Loucy (cell line): ENCODE data around the gene RRM1.

Source experiments
- H2AFZ ChIP-seq: fragments of 200-600 bp; sonication (generic); 2 replicates; pipeline ENCODE4 v1.6.0; 2016; ENCODE audit warnings: antibody characterized with exemption, mild to moderate bottlenecking, low read length, moderate library complexity
- H3F3A ChIP-seq: fragments of 200-600 bp; 2 replicates; pipeline ENCODE4 v1.6.0; 2016; ENCODE audit warnings: antibody characterized with exemption, low read depth, mild to moderate bottlenecking
- H3K27me3 ChIP-seq: fragments of 200-600 bp; sonication (generic); 2 replicates; pipeline ENCODE4 v1.6.1; 2014; ENCODE audit warnings: low read length, mild to moderate bottlenecking; ENCODE audit not compliant: insufficient read depth, poor library complexity, severe bottlenecking
- H3K36me3 ChIP-seq: fragments of 200-600 bp; sonication (generic); 2 replicates; pipeline ENCODE4 v1.6.1; 2016; ENCODE audit warnings: low read length; ENCODE audit not compliant: insufficient read depth
- H3K4me1 ChIP-seq: fragments of 200-600 bp; sonication (generic); 2 replicates; pipeline ENCODE4 v1.5.1; 2014; ENCODE audit warnings: low read length, mild to moderate bottlenecking; ENCODE audit not compliant: insufficient read depth, poor library complexity, severe bottlenecking
- H3K4me2 ChIP-seq: fragments of 200-600 bp; sonication (generic); 2 replicates; pipeline ENCODE4 v1.6.0; 2014; ENCODE audit warnings: antibody characterized with exemption, low read length, low read depth, mild to moderate bottlenecking; ENCODE audit not compliant: poor library complexity, severe bottlenecking
- H3K4me3 ChIP-seq: fragments of 200-600 bp; sonication (generic); 2 replicates; pipeline ENCODE4 v1.5.1; 2014; ENCODE audit warnings: low read length, mild to moderate bottlenecking, mixed read lengths; ENCODE audit not compliant: poor library complexity, severe bottlenecking
- H3K79me2 ChIP-seq: fragments of 200-600 bp; sonication (generic); 2 replicates; pipeline ENCODE4 v1.6.1; 2014; ENCODE audit warnings: low read length; ENCODE audit not compliant: insufficient read depth
- H3K9ac ChIP-seq: fragments of 200-600 bp; sonication (generic); 2 replicates; pipeline ENCODE4 v1.6.0; 2014; ENCODE audit warnings: mild to moderate bottlenecking, low read depth, low read length, moderate library complexity; ENCODE audit not compliant: poor library complexity, severe bottlenecking
- H3K9me2 ChIP-seq: fragments of 200-600 bp; sonication (generic); replicated peaks from 2 replicates; pipeline ENCODE4 v1.6.1; 2016; ENCODE audit warnings: low read depth, low read length, mixed read lengths
- H3K9me3 ChIP-seq: fragments of 200-600 bp; sonication (generic); 2 replicates; pipeline ENCODE4 v1.6.1; 2014; ENCODE audit warnings: mild to moderate bottlenecking, antibody characterized with exemption, low read length, low read depth; ENCODE audit not compliant: insufficient read depth
- H4K20me1 ChIP-seq: fragments of 200-600 bp; sonication (generic); 2 replicates; pipeline ENCODE4 v1.6.0; 2014; ENCODE audit warnings: antibody characterized with exemption, low read length, mild to moderate bottlenecking; ENCODE audit not compliant: insufficient read depth, poor library complexity, severe bottlenecking
- CTCF ChIP-seq: fragments of 200-600 bp; sonication (generic); conservative IDR thresholded peaks from 2 replicates; pipeline ENCODE4 v1.5.1; 2014; ENCODE audit warnings: mild to moderate bottlenecking, antibody characterized with exemption, low read length
- EZH2phosphoT487 ChIP-seq: fragments of 200-600 bp; IDR thresholded peaks from 2 replicates; pipeline ENCODE4 v1.6.1; 2018; ENCODE audit warnings: antibody characterized with exemption, mild to moderate bottlenecking, moderate library complexity, borderline replicate concordance

The RRM1 gene

GRCh38 chr11:4111834-4112233, 17.2 kb downstream of the RRM1 start:
- no peak overlapping the region for H2AFZ ChIP-seq
- peaks cover 7% of the 10 kb centered on the region for H3K79me2 ChIP-seq
- TF ChIP-seq EZH2phosphoT487, result no peak
- no peak for TF ChIP-seq CTCF
- H3K9me3 ChIP-seq, result no peaks in the 10 kb centered on the region
- no peak overlapping the region for H3K4me2 ChIP-seq
- H3K4me1 ChIP-seq, result no peaks in the 10 kb centered on the region
- no peak overlapping the region for H3K9ac ChIP-seq
- no peaks in the 10 kb centered on the region for H4K20me1 ChIP-seq
- H3K4me3 ChIP-seq, result no peak overlapping the region
- H3F3A ChIP-seq, result no peaks in the 10 kb centered on the region
- no peaks in the 10 kb centered on the region for H3K9me2 ChIP-seq
- H3K27me3 ChIP-seq, result no peaks in the 10 kb centered on the region
- peaks cover 83% of the 10 kb centered on the region for H3K36me3 ChIP-seq

- H2AFZ ChIP-seq, result no peak overlapping the region
- peaks cover 87% of the 10 kb centered on the region for H3K36me3 ChIP-seq
- H3K4me3 ChIP-seq, result no peak overlapping the region
- H3K79me2 ChIP-seq, result peaks cover 8% of the 10 kb centered on the region; the same call in 1 of the 2 replicates
- no peak overlapping the region for H3K9ac ChIP-seq
- H3K27me3 ChIP-seq, result no peaks in the 10 kb centered on the region
- H4K20me1 ChIP-seq, result no peaks in the 10 kb centered on the region
- TF ChIP-seq CTCF (no peak), EZH2phosphoT487 (no peak)
- H3K9me2 ChIP-seq, result no peaks in the 10 kb centered on the region
- H3K4me1 ChIP-seq, result no peaks in the 10 kb centered on the region
- H3K9me3 ChIP-seq, result no peaks in the 10 kb centered on the region
- no peak overlapping the region for H3K4me2 ChIP-seq
- no peaks in the 10 kb centered on the region for H3F3A ChIP-seq
Observed at GRCh38 chr11:4115128-4115527, 20.5 kb downstream of the RRM1 start.

DNA sequence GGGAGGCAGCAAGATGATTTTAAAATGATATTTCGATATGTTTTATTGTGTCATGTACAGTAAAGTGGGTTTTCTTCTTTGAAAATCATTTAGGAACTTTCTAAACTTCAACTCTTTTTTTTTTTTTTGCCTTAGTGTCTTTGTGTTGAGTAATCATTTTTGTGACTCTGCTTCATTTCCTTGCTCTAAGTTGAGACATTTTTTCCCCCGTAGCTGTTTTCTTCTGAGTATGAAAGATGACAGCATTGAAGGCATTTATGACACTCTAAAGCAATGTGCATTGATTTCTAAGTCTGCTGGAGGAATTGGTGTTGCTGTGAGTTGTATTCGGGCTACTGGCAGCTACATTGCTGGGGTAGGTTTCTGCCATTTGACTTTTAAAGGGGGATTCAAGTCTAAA, 23.5 kb downstream of the RRM1 start:
- H3K27me3 ChIP-seq, result no peaks in the 10 kb centered on the region
- H3K4me1 ChIP-seq, result no peaks in the 10 kb centered on the region
- no peak overlapping the region for H3K9ac ChIP-seq
- H3F3A ChIP-seq, result no peaks in the 10 kb centered on the region
- no peak overlapping the region for H2AFZ ChIP-seq
- no peaks in the 10 kb centered on the region for H3K9me2 ChIP-seq
- no peak overlapping the region for H3K4me2 ChIP-seq
- no peaks in the 10 kb centered on the region for H3K9me3 ChIP-seq
- no peak for TF ChIP-seq EZH2phosphoT487
- no peak for TF ChIP-seq CTCF
- no peaks in the 10 kb centered on the region for H4K20me1 ChIP-seq
- H3K4me3 ChIP-seq, result no peak overlapping the region
- H3K36me3 ChIP-seq, result peaks cover 88% of the 10 kb centered on the region
- H3K79me2 ChIP-seq, result peaks cover 8% of the 10 kb centered on the region; the same call in 1 of the 2 replicates
